SK-N-MC (cell line): ENCODE measurements around the gene CLIP2.
"Not testable (repeated sequence)": the region's sequence is repeated elsewhere in the genome, so short reads cannot be mapped to it uniquely, and the experiment has no call there.

Experiments used
- DNase-seq: peaks from one replicate; pipeline ENCODE4 v3.0.0-alpha.2; 2011; ENCODE audit warnings: low read depth, low spot score
- H3K27ac ChIP-seq: fragments of 200-600 bp; sonication (generic); 2 replicates; pipeline ENCODE4 v1.5.1; 2016; ENCODE audit warnings: mixed run types
- H3K36me3 ChIP-seq: fragments of 200-600 bp; sonication (generic); 2 replicates; pipeline ENCODE4 v1.6.1; 2017; ENCODE audit warnings: antibody characterized with exemption, low read length, mixed read lengths; ENCODE audit not compliant: insufficient read depth
- H3K4me3 ChIP-seq: fragments of 200-600 bp; sonication (generic); 2 replicates; pipeline ENCODE4 v1.5.1; 2016
- H3K9ac ChIP-seq: fragments of 200-600 bp; sonication (generic); 2 replicates; pipeline ENCODE4 v1.8.0; 2017; ENCODE audit warnings: mixed run types, mixed read lengths; ENCODE audit not compliant: insufficient read length
- H3K9me3 ChIP-seq: fragments of 200-600 bp; sonication (generic); 2 replicates; pipeline ENCODE4 v1.6.1; 2017; ENCODE audit warnings: low read depth, mild to moderate bottlenecking, antibody characterized with exemption, low read length, moderate library complexity, mixed read lengths
- EZH2 ChIP-seq: fragments of 200-600 bp; sonication (generic); IDR thresholded peaks from one replicate; pipeline ENCODE4 v1.6.1; 2017; ENCODE audit warnings: antibody characterized with exemption
- FOXP2 ChIP-seq: optimal IDR thresholded peaks from 2 replicates; pipeline ENCODE3; 2011; ENCODE audit warnings: mild to moderate bottlenecking, moderate library complexity; ENCODE audit not compliant: insufficient read depth; ENCODE audit errors: extremely low read length, control extremely low read depth
- POLR2AphosphoS5 ChIP-seq: IDR thresholded peaks from 2 replicates; pipeline ENCODE4 v1.6.1; 2012; ENCODE audit warnings: mild to moderate bottlenecking, low read depth, low read length, borderline replicate concordance

Gene CLIP2

GRCh38 chr7:74430961-74431466 is 141.8 kb downstream of the CLIP2 start:
- no peak for DNase-seq
- H3K36me3 ChIP-seq = no peaks in the 10 kb centered on the region
- H3K27ac ChIP-seq = peak overlapping the region; percentile 82
- no peak overlapping the region for H3K4me3 ChIP-seq
- H3K9ac ChIP-seq = peak overlapping the region; percentile 35
- TF ChIP-seq EZH2 (no peak), POLR2AphosphoS5 (peak; percentile 33; the same call in 1 of the 2 replicates)
- no peaks in the 10 kb centered on the region for H3K9me3 ChIP-seq

DNA sequence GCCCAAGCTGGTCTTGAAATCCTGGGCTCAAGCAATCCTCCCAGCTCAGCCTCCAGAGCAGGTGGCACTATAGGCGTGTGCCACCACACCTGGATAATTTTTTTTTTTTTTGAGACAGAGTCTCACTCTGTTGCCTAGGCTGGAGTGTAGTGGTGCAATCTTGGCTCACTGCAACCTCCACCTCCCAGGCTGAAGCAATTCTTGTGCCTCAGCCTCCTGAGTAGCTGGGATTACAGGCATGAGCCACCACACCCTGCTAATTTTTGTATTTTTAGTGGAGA is 148.0 kb downstream of the CLIP2 start:
- not testable (repeated sequence) for H3K9me3 ChIP-seq, H3K4me3 ChIP-seq, H3K27ac ChIP-seq, DNase-seq, H3K36me3 ChIP-seq, H3K9ac ChIP-seq

DNA sequence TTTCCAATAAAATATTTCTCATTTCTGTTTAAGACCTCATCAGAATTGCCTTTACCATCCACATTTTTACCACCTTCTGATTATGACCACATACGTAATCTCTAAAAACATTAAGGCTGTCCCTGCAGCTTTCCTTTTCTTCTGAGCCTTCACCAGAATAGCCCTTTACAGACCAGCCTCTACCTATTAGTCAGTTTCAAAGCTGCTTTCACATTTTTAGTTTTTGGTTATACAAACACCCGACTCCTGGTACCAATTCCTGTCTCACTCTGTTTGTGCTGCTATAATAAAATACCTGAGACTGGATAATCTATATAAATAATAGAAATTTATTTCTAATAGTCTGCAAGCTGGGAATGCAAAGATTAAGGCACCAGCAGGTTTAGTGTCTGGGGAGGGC is 149.1 kb downstream of the CLIP2 start:
- no peak overlapping the region for H3K9ac ChIP-seq
- TF ChIP-seq FOXP2 (no peak), EZH2 (no peak), POLR2AphosphoS5 (no peak)
- peaks cover 5% of the 10 kb centered on the region; the same call in 1 of the 2 replicates for H3K9me3 ChIP-seq
- no peak for DNase-seq
- H3K27ac ChIP-seq = no peak overlapping the region
- no peaks in the 10 kb centered on the region; the same call in 1 of the 2 replicates for H3K36me3 ChIP-seq
- no peak overlapping the region for H3K4me3 ChIP-seq

GRCh38 chr7:74439541-74439940 is 150.3 kb downstream of the CLIP2 start:
- Histone ChIP-seq H3K4me3 (no peak overlapping the region), H3K36me3 (no peaks in the 10 kb centered on the region; the same call in 1 of the 2 replicates), H3K27ac (no peak overlapping the region), H3K9ac (no peak overlapping the region), H3K9me3 (peaks cover 5% of the 10 kb centered on the region; the same call in 1 of the 2 replicates)
- no peak for TF ChIP-seq FOXP2
- TF ChIP-seq EZH2 = no peak
- no peak for TF ChIP-seq POLR2AphosphoS5
- DNase-seq = no peak

DNA sequence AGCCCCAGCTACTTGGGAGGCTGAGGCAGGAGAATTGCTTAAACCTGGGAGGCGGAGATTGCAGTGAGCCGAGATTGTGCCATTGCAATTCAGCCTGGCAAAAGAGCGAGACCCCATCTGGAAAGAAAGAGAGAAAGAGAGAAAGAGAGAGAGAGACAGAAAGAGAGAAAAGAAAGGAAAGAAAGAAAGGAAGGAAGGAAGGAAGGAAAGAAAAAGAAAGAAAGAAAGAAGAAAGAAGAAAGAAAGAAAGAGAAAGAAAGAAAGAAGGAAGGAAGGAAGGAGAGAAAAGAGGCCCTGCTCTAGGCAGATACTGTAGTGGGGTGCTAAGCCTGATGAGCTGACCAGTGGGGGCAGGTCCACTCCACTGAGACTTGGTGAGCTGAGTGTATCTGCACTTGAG is 150.9 kb downstream of the CLIP2 start:
- H3K4me3 ChIP-seq, H3K9me3 ChIP-seq, DNase-seq, H3K36me3 ChIP-seq, H3K9ac ChIP-seq: not testable (repeated sequence)
- H3K27ac ChIP-seq = 0 out of 2 replicates have a peak overlapping the region, but pooled peaks have one; percentile 6

DNA sequence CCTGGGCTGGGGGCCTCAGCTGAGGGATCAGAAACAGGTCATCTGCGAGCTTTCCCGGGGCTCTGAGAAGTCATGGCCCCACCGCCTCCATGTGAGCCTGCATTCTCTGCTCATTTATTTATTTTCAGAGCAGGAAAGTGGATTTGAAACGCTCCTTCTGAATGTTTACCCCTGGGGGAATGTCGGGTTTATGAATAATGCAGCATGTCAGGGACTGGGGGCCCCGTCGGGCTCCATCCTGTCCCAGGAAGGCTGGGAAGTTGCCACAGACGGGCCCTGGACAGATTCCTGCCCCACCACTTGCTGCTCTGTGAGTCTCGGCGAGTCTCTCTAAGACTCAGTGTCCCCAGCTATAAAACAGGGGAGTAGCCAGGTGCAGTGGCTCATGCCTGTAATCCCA is 152.6 kb downstream of the CLIP2 start:
- peak overlapping the region; percentile 97 for H3K27ac ChIP-seq
- DNase-seq = peak; percentile 94
- H3K9me3 ChIP-seq = peaks cover 5% of the 10 kb centered on the region; the same call in 1 of the 2 replicates
- H3K9ac ChIP-seq = peak overlapping the region; percentile 77
- H3K4me3 ChIP-seq = peak overlapping the region; percentile 66
- no peaks in the 10 kb centered on the region; the same call in 1 of the 2 replicates for H3K36me3 ChIP-seq
- TF ChIP-seq FOXP2 (peak; percentile 95), EZH2 (no peak), POLR2AphosphoS5 (peak; percentile 51; the same call in 1 of the 2 replicates)

- DNase-seq = no peak
- Histone ChIP-seq H3K4me3 (no peak overlapping the region), H3K27ac (peak overlapping the region; percentile 51), H3K9ac (no peak overlapping the region), H3K36me3 (no peaks in the 10 kb centered on the region), H3K9me3 (no peaks in the 10 kb centered on the region)
- TF ChIP-seq EZH2 (no peak), POLR2AphosphoS5 (no peak), FOXP2 (no peak)
These were observed 154.5 kb downstream of the CLIP2 start for GRCh38 chr7:74443543-74444247.

DNA sequence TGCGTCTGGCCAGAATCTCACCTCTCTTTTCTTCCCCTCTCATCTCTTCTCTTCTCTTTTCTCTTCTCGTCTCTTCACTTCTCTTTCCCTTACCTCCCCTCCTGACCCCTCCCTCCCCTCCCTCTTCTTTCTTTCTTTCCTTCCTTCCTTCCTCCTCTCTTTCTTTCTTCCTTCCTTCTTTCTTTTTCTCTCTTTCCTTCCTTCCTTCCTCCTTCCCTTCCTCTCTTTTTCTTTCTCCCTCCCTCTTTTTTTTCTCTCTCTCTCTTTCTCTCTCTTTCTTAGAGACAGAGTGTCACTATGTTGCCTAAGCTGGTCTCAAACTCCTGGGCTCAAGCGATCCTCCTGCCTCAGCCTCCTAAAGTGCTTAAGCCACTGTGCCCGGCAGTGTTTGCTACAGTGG is 159.9 kb downstream of the CLIP2 start:
- Histone ChIP-seq H3K9ac (no peak overlapping the region), H3K9me3 (no peaks in the 10 kb centered on the region), H3K27ac (no peak overlapping the region), H3K4me3 (no peak overlapping the region), H3K36me3 (no peaks in the 10 kb centered on the region)
- DNase-seq = no peak
- TF ChIP-seq POLR2AphosphoS5 (no peak), EZH2 (no peak), FOXP2 (no peak)

GRCh38 chr7:74449809-74450397 is 160.7 kb downstream of the CLIP2 start:
- Histone ChIP-seq H3K36me3 (no peaks in the 10 kb centered on the region), H3K9me3 (no peaks in the 10 kb centered on the region), H3K4me3 (no peak overlapping the region), H3K9ac (no peak overlapping the region), H3K27ac (no peak overlapping the region)
- no peak for DNase-seq
- TF ChIP-seq POLR2AphosphoS5 = no peak
- TF ChIP-seq FOXP2 = no peak
- no peak for TF ChIP-seq EZH2
